Sigmoid colon (tissue), 7 donors: ENCODE results near the gene FBXO10. TPM values are rescaled to one million over a fixed set of nuclear protein-coding genes. Genes with fewer than 3 reads are reported as not detected.

Source experiments
- DNase-seq: peaks from one replicate; pipeline ENCODE4 v3.0.0-alpha.2; 2019
- H3K27ac ChIP-seq, 4 donors: fragments of 200-600 bp; sonication (generic); one replicate each; pipeline ENCODE4 v1.5.1; 2016 to 2019; ENCODE audit warnings: mild to moderate bottlenecking in 1 of 4
- H3K27me3 ChIP-seq, 3 donors: fragments of 200-600 bp; sonication (generic); one replicate each; pipeline ENCODE4 v1.5.1; 2019; ENCODE audit warnings: mild to moderate bottlenecking in 1 of 3
- H3K36me3 ChIP-seq, 4 donors: fragments of 200-600 bp; sonication (generic); one replicate each; pipeline ENCODE4 v1.5.1; 2016 to 2019
- H3K4me1 ChIP-seq, 4 donors: fragments of 200-600 bp; sonication (generic); one replicate each; pipeline ENCODE4 v1.5.1; 2017 to 2019
- H3K4me3 ChIP-seq, 4 donors: fragments of 200-600 bp; sonication (generic); one replicate each; pipeline ENCODE4 v1.5.1; 2017 to 2019; ENCODE audit warnings: mild to moderate bottlenecking in 2 of 4, moderate library complexity in 1 of 4
- H3K9me3 ChIP-seq, 4 donors: fragments of 200-600 bp in 3 of 4; sonication (generic) in 3 of 4; one replicate each; pipeline versions ENCODE4 v1.5.1 to v1.6.1; 2013 to 2019
- CTCF ChIP-seq, 4 experiments: fragments of 450-650 bp in 3 of 4; fragments of 200-600 bp in 1 of 4; IDR thresholded peaks; one replicate each; pipeline ENCODE4 v1.5.1; 2016 to 2019; ENCODE audit warnings: antibody characterized with exemption in 4 of 4, mild to moderate bottlenecking in 3 of 4, moderate library complexity in 2 of 4
- EP300 ChIP-seq, 4 donors: sonication (generic); formaldehyde crosslinking; IDR thresholded peaks; one replicate each; pipeline ENCODE4 v1.6.1; 2017; ENCODE audit warnings: antibody characterized with exemption in 4 of 4
- POLR2A ChIP-seq, 2 donors: fragments of 450-650 bp; IDR thresholded peaks; one replicate each; pipeline ENCODE4 v1.6.1; 2016; ENCODE audit warnings: antibody characterized with exemption in 2 of 2, mild to moderate bottlenecking in 2 of 2, moderate library complexity in 2 of 2
- POLR2AphosphoS5 ChIP-seq, 4 donors: sonication (generic); formaldehyde crosslinking; IDR thresholded peaks; one replicate each; pipeline ENCODE4 v1.6.1; 2017; ENCODE audit warnings: antibody characterized with exemption in 4 of 4
- WGBS, 2 donors: extraction: QIAGEN DNeasy Blood & Tissue Kit; methylation state at CpG; one replicate each; pipeline ENCODE4 v1.1.7; 2013; 5-methylcytosine and 5-hydroxymethylcytosine counted together
- intact Hi-C: fragments of 100-400 bp; cut with DNase I; formaldehyde crosslinking; loops from one replicate; pipeline ENCODE4 v1.15.1; 2023
- polyA plus RNA-seq, 3 donors: library from polyadenylated mRNA; stranded (reverse); fragments of 200-250 nt; gene quantifications; one replicate each; pipeline ENCODE4 v1.2.3, GENCODE V29; 2013
- total RNA-seq, 4 donors: library from RNA; depleted of rRNA; stranded (reverse); fragments of >200 nt; gene quantifications; one replicate each; pipeline ENCODE4 v1.1.0, GENCODE V29; 2016
- donor health status: healthy with polysubstance abuse.
- donor health status: Bipolar disorder and iron deficiency.
- donor health status: healthy.

FBXO10 gene
- total and polyA plus RNA-seq, 7 donors: 0.60 to 19.4 (median 14.8) TPM

- TF ChIP-seq POLR2A (IDR thresholded peaks at IDR 0.05) (no peak), EP300 (IDR thresholded peaks at IDR 0.05) (no peak), POLR2AphosphoS5 (IDR thresholded peaks at IDR 0.05) (no peak), CTCF (IDR thresholded peaks at IDR 0.05) (no peak)
- H3K4me1 ChIP-seq: no peaks in the 10 kb centered on the region
- no peak overlapping the region for H3K4me3 ChIP-seq
- peaks cover 0 to 75% (median 14%) of the 10 kb centered on the region in 4 donors for H3K36me3 ChIP-seq
- no peaks in the 10 kb centered on the region for H3K9me3 ChIP-seq
- WGBS, 2 donors: 91 to 92% methylated on average over 7 of the region's 7 CpGs
- no peaks in the 10 kb centered on the region for H3K27me3 ChIP-seq
- intact Hi-C loops: no loop called here
- no peak for DNase-seq
- H3K27ac ChIP-seq: no peak overlapping the region
Measured at GRCh38 chr9:37509536-37509935, 66.6 kb downstream of the FBXO10 start.

- no peak overlapping the region for H3K4me3 ChIP-seq
- no peak for DNase-seq
Measured at GRCh38 chr9:37508834-37509206, 67.4 kb downstream of the FBXO10 start.

GRCh38 chr9:37508135-37508833, 67.9 kb downstream of the FBXO10 start:
- no peak for TF ChIP-seq EP300 (IDR thresholded peaks at IDR 0.05)
- no peak for TF ChIP-seq CTCF (IDR thresholded peaks at IDR 0.05)
- TF ChIP-seq POLR2A (IDR thresholded peaks at IDR 0.05): no peak
- TF ChIP-seq POLR2AphosphoS5 (IDR thresholded peaks at IDR 0.05): no peak
- no peaks in the 10 kb centered on the region for H3K9me3 ChIP-seq
- intact Hi-C loops: no loop called here
- H3K4me1 ChIP-seq: no peaks in the 10 kb centered on the region
- H3K36me3 ChIP-seq: peaks cover 0 to 80% (median 22%) of the 10 kb centered on the region in 4 donors
- WGBS, 2 donors: 93% methylated on average over 5 of the region's 5 CpGs
- no peak for DNase-seq
- no peak overlapping the region for H3K4me3 ChIP-seq
- H3K27ac ChIP-seq: no peak overlapping the region
- no peaks in the 10 kb centered on the region for H3K27me3 ChIP-seq

More at GRCh38 chr9:37508834-37509206, 67.4 kb downstream of the FBXO10 start:
- peaks cover 0 to 77% (median 17%) of the 10 kb centered on the region in 4 donors for H3K36me3 ChIP-seq
- H3K27ac ChIP-seq: no peak overlapping the region
- no peaks in the 10 kb centered on the region for H3K27me3 ChIP-seq
- no peaks in the 10 kb centered on the region for H3K4me1 ChIP-seq
- no peaks in the 10 kb centered on the region for H3K9me3 ChIP-seq
- WGBS, 2 donors: 91 to 95% methylated on average over 3 of the region's 3 CpGs
- TF ChIP-seq EP300 (IDR thresholded peaks at IDR 0.05): no peak
- TF ChIP-seq POLR2AphosphoS5 (IDR thresholded peaks at IDR 0.05): no peak
- no peak for TF ChIP-seq POLR2A (IDR thresholded peaks at IDR 0.05)
- no peak for TF ChIP-seq CTCF (IDR thresholded peaks at IDR 0.05)
- intact Hi-C loops: no loop called here

DNA sequence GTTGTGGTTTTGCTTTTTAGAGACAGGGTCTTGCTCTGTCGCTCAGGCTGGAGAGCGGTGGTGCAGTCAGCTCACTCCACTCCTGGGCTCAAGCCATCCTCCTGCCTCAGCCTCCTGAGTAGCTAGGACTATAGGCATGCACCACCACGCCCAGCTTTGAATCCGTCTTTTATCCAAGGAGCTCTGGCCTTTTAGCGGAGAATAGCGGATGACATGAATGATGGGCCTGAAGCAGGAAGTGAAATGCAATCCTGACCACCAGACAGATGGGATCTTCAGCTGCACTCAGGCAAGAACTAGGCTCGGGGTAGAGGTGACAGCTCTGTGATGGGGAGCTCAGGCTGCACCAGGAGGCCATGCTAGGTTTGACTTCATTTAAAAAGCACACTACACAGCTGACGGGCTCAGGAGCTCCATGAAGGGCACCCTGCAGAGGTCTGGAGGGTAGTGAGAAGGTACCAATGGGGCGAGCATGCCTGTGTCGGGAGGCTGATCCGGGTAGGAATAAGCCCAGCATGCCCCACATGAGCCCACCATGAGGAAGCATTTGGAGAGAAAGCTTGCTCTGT, 68.5 kb downstream of the FBXO10 start:
- peaks cover 0 to 82% (median 24%) of the 10 kb centered on the region in 4 donors for H3K36me3 ChIP-seq
- no peak for DNase-seq
- H3K27ac ChIP-seq: no peak overlapping the region
- TF ChIP-seq CTCF (IDR thresholded peaks at IDR 0.05): no peak
- no peak for TF ChIP-seq POLR2A (IDR thresholded peaks at IDR 0.05)
- TF ChIP-seq POLR2AphosphoS5 (IDR thresholded peaks at IDR 0.05): no peak
- no peak for TF ChIP-seq EP300 (IDR thresholded peaks at IDR 0.05)
- H3K27me3 ChIP-seq: no peaks in the 10 kb centered on the region
- H3K4me3 ChIP-seq: no peak overlapping the region
- WGBS, 2 donors: 96 to 97% methylated on average over 11 of the region's 11 CpGs
- no peaks in the 10 kb centered on the region for H3K9me3 ChIP-seq
- intact Hi-C loops: no loop called here
- H3K4me1 ChIP-seq: no peaks in the 10 kb centered on the region
